ENCODE measurements around the gene SPINK9. TPM values are rescaled to one million over a fixed set of nuclear protein-coding genes. Genes with fewer than 3 reads are reported as not detected.

Gene SPINK9, protein sequence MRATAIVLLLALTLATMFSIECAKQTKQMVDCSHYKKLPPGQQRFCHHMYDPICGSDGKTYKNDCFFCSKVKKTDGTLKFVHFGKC
- not detected in 2 replicates for total RNA-seq

DNA sequence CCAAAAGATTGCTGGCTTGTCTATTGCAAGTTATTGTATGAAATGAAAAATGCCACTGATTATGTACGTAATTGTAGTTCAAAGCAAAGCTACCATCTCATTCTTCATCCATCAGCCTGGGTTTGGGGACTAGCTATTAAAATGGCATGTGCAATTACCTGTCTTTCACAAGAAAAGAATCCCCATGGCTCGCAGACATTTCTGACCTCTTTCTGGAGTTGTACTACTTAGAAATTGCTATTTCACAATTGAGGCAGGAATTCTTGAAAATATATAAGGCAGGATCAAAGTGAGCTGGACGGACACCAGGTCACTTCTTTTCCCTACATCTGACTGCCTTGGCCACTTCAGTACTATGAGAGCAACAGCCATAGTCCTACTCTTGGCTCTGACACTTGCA is at the start of gene SPINK9:
Gene SPINK9, plus strand, starts transcription at position 301 of the 400 bp plus-strand sequence. Its CDS starts 55 bp downstream, at position 356.
- DNase-seq (ENCODE audit: low read depth), result no peak
- Histone ChIP-seq H3K4me3 (ENCODE audit: low read depth, low read length) (no peak within 1 kb of the TSS), H3K27me3 (ENCODE audit: control insufficient read depth, insufficient read depth, low read length) (no peaks in the 10 kb centered on the region), H3K36me3 (ENCODE audit: control insufficient read depth, insufficient read depth, low read length) (no peaks in the 10 kb centered on the region)
- FAIRE-seq, result no peak
- TF ChIP-seq CTCF (IDR thresholded peaks at IDR 0.05; ENCODE audit: insufficient read depth, low read length, severe bottlenecking), result no peak

GRCh38 chr5:148290271-148291195 is 44.8 kb upstream of the SPINK9 start:
- TF ChIP-seq CTCF (IDR thresholded peaks at IDR 0.05; ENCODE audit: insufficient read depth, low read length, severe bottlenecking), result peak; percentile 60
- DNase-seq (ENCODE audit: low read depth), result peak; percentile 40
- Histone ChIP-seq H3K4me3 (ENCODE audit: low read depth, low read length) (no peak overlapping the region), H3K36me3 (ENCODE audit: control insufficient read depth, insufficient read depth, low read length) (no peaks in the 10 kb centered on the region), H3K27me3 (ENCODE audit: control insufficient read depth, insufficient read depth, low read length) (no peaks in the 10 kb centered on the region)
- FAIRE-seq, result no peak

GRCh38 chr5:148297731-148298130 is 37.6 kb upstream of the SPINK9 start:
- no peaks in the 10 kb centered on the region for H3K27me3 ChIP-seq (ENCODE audit: control insufficient read depth, insufficient read depth, low read length)
- no peak overlapping the region for H3K4me3 ChIP-seq (ENCODE audit: low read depth, low read length)
- no peak for TF ChIP-seq CTCF (IDR thresholded peaks at IDR 0.05; ENCODE audit: insufficient read depth, low read length, severe bottlenecking)
- FAIRE-seq (no peak), DNase-seq (ENCODE audit: low read depth) (peak; percentile 17)
- H3K36me3 ChIP-seq (ENCODE audit: control insufficient read depth, insufficient read depth, low read length), result no peaks in the 10 kb centered on the region

- FAIRE-seq, result no peak
- Histone ChIP-seq H3K4me3 (ENCODE audit: low read depth, low read length) (no peak overlapping the region), H3K27me3 (ENCODE audit: control insufficient read depth, insufficient read depth, low read length) (no peaks in the 10 kb centered on the region), H3K36me3 (ENCODE audit: control insufficient read depth, insufficient read depth, low read length) (no peaks in the 10 kb centered on the region)
- TF ChIP-seq CTCF (IDR thresholded peaks at IDR 0.05; ENCODE audit: insufficient read depth, low read length, severe bottlenecking), result peak; percentile 3
- DNase-seq (ENCODE audit: low read depth), result no peak
These were observed 28.9 kb upstream of the SPINK9 start for GRCh38 chr5:148306446-148306845.

DNA sequence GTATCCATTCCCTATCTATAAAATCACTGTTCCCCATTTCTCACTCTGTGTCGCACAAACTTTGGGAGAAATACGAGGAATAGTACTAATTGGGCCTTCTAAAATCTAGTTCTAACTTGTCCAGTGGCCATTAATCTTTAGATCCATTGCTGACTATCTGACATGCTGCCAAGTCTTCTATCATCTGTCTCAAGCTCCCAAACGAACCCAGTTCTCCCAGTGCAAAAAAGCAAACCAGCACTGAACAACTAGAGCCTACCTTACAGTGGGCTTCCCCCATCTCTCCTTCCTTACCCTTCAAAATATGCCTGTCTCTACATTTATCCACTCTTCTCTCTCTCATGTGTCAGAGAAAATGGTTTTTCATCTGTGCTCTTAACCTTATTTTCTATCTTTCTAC is 26.3 kb upstream of the SPINK9 start:
- DNase-seq (ENCODE audit: low read depth) (no peak), FAIRE-seq (no peak)
- TF ChIP-seq CTCF (IDR thresholded peaks at IDR 0.05; ENCODE audit: insufficient read depth, low read length, severe bottlenecking), result no peak
- no peaks in the 10 kb centered on the region for H3K27me3 ChIP-seq (ENCODE audit: control insufficient read depth, insufficient read depth, low read length)
- no peaks in the 10 kb centered on the region for H3K36me3 ChIP-seq (ENCODE audit: control insufficient read depth, insufficient read depth, low read length)
- H3K4me3 ChIP-seq (ENCODE audit: low read depth, low read length), result no peak overlapping the region

Measured in bronchial epithelial cell (primary cell).